ENCODE results near the gene GCNA. TPM values are rescaled to one million over a fixed set of nuclear protein-coding genes. Genes with fewer than 3 reads are reported as not detected.

GCNA gene
- total and polyA plus RNA-seq, 2 experiments from 2014 or later = 1.2 to 1.5 TPM

- no peaks in the 10 kb centered on the region for H3K27me3 ChIP-seq (ENCODE audit: insufficient read depth)
- ATAC-seq = no peak
- no peak overlapping the region for H2AFZ ChIP-seq
- no peaks in the 10 kb centered on the region for H3K36me3 ChIP-seq (ENCODE audit: insufficient read depth)
- H3K79me2 ChIP-seq (replicated peaks; ENCODE audit: insufficient read depth) = no peaks in the 10 kb centered on the region
- H3K27me3 Mint-ChIP-seq (ENCODE audit: insufficient read depth, low read depth, poor library complexity) = no peaks in the 10 kb centered on the region
- H3F3A ChIP-seq (replicated peaks; ENCODE audit: low read depth) = no peaks in the 10 kb centered on the region
- H3K27ac Mint-ChIP-seq = no peak overlapping the region
- no peak overlapping the region for H3K4me3 Mint-ChIP-seq
- H3K9me3 Mint-ChIP-seq = no peaks in the 10 kb centered on the region; the same call in 2 of the 3 replicates
- peaks cover 3% of the 10 kb centered on the region; the same call in 1 of the 3 replicates for H3K4me1 Mint-ChIP-seq
- DNase-seq (ENCODE audit: low spot score) = no peak
- no peak overlapping the region for H3K4me2 ChIP-seq
- H3K4me3 ChIP-seq = no peak overlapping the region
- H3K4me1 ChIP-seq (ENCODE audit: insufficient read depth) = no peaks in the 10 kb centered on the region
- TF ChIP-seq POLR2AphosphoS5 (IDR thresholded peaks at IDR 0.05; ENCODE audit: low read depth) = no peak
- TF ChIP-seq ZNF331 (CRISPR knock-in tag; IDR thresholded peaks at IDR 0.05; ENCODE audit: low read depth) = no peak
- TF ChIP-seq ZNF114 (CRISPR knock-in tag; IDR thresholded peaks at IDR 0.05) = no peak
- no peak for TF ChIP-seq CREB1 (CRISPR knock-in tag; IDR thresholded peaks at IDR 0.05; ENCODE audit: low read depth)
- no peak for TF ChIP-seq ZNF462 (CRISPR knock-in tag; IDR thresholded peaks at IDR 0.05)
- no peak for TF ChIP-seq JUNB (IDR thresholded peaks at IDR 0.05; ENCODE audit: unreplicated experiment)
- no peak for TF ChIP-seq EZH2phosphoT487 (IDR thresholded peaks at IDR 0.05; ENCODE audit: unreplicated experiment)
- TF ChIP-seq NANOG (IDR thresholded peaks at IDR 0.05; ENCODE audit: borderline replicate concordance) = no peak
- no peak for TF ChIP-seq EZH2 (IDR thresholded peaks at IDR 0.05; ENCODE audit: low read depth, unreplicated experiment)
- TF ChIP-seq, protein P1, sequence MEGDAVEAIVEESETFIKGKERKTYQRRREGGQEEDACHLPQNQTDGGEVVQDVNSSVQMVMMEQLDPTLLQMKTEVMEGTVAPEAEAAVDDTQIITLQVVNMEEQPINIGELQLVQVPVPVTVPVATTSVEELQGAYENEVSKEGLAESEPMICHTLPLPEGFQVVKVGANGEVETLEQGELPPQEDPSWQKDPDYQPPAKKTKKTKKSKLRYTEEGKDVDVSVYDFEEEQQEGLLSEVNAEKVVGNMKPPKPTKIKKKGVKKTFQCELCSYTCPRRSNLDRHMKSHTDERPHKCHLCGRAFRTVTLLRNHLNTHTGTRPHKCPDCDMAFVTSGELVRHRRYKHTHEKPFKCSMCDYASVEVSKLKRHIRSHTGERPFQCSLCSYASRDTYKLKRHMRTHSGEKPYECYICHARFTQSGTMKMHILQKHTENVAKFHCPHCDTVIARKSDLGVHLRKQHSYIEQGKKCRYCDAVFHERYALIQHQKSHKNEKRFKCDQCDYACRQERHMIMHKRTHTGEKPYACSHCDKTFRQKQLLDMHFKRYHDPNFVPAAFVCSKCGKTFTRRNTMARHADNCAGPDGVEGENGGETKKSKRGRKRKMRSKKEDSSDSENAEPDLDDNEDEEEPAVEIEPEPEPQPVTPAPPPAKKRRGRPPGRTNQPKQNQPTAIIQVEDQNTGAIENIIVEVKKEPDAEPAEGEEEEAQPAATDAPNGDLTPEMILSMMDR (conservative IDR thresholded peaks at IDR 0.05; ENCODE audit: low read depth in 2 of 2) = no peak
- TF ChIP-seq, protein P2, sequence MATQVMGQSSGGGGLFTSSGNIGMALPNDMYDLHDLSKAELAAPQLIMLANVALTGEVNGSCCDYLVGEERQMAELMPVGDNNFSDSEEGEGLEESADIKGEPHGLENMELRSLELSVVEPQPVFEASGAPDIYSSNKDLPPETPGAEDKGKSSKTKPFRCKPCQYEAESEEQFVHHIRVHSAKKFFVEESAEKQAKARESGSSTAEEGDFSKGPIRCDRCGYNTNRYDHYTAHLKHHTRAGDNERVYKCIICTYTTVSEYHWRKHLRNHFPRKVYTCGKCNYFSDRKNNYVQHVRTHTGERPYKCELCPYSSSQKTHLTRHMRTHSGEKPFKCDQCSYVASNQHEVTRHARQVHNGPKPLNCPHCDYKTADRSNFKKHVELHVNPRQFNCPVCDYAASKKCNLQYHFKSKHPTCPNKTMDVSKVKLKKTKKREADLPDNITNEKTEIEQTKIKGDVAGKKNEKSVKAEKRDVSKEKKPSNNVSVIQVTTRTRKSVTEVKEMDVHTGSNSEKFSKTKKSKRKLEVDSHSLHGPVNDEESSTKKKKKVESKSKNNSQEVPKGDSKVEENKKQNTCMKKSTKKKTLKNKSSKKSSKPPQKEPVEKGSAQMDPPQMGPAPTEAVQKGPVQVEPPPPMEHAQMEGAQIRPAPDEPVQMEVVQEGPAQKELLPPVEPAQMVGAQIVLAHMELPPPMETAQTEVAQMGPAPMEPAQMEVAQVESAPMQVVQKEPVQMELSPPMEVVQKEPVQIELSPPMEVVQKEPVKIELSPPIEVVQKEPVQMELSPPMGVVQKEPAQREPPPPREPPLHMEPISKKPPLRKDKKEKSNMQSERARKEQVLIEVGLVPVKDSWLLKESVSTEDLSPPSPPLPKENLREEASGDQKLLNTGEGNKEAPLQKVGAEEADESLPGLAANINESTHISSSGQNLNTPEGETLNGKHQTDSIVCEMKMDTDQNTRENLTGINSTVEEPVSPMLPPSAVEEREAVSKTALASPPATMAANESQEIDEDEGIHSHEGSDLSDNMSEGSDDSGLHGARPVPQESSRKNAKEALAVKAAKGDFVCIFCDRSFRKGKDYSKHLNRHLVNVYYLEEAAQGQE (IDR thresholded peaks at IDR 0.05; ENCODE audit: unreplicated experiment) = no peak
- TF ChIP-seq, protein P3, sequence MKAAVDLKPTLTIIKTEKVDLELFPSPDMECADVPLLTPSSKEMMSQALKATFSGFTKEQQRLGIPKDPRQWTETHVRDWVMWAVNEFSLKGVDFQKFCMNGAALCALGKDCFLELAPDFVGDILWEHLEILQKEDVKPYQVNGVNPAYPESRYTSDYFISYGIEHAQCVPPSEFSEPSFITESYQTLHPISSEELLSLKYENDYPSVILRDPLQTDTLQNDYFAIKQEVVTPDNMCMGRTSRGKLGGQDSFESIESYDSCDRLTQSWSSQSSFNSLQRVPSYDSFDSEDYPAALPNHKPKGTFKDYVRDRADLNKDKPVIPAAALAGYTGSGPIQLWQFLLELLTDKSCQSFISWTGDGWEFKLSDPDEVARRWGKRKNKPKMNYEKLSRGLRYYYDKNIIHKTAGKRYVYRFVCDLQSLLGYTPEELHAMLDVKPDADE (IDR thresholded peaks at IDR 0.05) = no peak
- TF ChIP-seq STAT1 (IDR thresholded peaks at IDR 0.05; ENCODE audit: unreplicated experiment) = no peak
- H3K36me3 Mint-ChIP-seq (ENCODE audit: low read depth) = no peaks in the 10 kb centered on the region; the same call in 1 of the 3 replicates
- H3K27ac ChIP-seq (ENCODE audit: low read depth) = no peak overlapping the region
- no peaks in the 10 kb centered on the region for H4K20me1 ChIP-seq (replicated peaks; ENCODE audit: insufficient read depth)
- no peaks in the 10 kb centered on the region for H3K9me2 ChIP-seq (ENCODE audit: insufficient read depth)
These were observed 43.9 kb downstream of the GCNA start for GRCh38 chrX:71622032-71622575.

All from GM23338 (cell line).